Measurements from ENCODE around the gene CCNT2. TPM values are rescaled to one million over a fixed set of nuclear protein-coding genes. Genes with fewer than 3 reads are reported as not detected.

The CCNT2 gene
- total RNA-seq, 1 experiment from 2014 or later = 32.6 TPM

DNA sequence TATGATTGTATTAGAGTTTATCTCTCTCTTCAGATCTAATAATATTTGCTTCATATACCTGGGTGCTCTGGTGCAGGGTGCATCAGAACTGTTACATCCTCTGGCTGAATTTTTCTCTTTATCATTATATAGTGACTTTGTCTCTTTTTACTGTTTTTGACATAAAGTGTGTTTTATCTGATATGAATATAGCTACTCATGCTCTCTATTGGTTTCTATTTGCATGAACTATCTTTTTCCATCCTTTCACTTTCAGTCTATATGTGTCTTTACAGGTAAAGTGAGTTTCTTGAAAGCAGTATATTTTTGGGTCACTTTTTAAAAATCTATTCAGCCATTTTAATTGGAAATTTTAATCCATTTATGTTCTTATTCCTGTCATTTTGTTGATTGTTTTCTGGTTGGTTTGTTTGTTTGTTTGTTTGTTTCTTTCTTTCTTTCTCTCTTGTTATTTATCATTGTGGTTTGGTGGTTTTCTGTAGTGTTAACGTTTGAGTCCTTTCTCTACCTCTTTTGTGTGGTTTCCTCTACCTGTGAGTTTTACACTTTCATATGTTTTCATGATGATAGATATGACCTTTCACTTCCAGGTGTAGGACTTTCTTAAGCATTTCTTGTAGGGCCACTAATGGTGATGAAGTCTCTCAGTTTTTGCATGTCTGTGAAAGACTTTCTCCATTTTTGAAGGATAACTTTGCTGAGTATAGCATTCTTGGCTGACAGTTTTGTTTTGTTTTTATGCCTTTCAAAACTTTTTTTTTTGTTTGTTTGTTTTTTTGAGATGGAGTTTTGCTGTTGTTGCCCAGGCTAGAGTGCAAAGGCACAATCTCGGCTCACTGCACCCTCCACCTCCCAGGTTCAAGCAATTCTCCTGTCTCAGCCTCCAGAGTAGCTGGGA lies 54.9 kb downstream of the CCNT2 start:
- BruUV-seq (replicated peaks) = no TSS peak
- Histone ChIP-seq H3K9me2 (ENCODE audit: insufficient read depth) (no peaks in the 10 kb centered on the region), H3K4me1 (ENCODE audit: control insufficient read depth in 1 of 2, insufficient read depth in 2 of 2, low read length in 2 of 2) (no peaks in the 10 kb centered on the region), H3K9me3 (ENCODE audit: control insufficient read depth in 1 of 2, insufficient read depth in 1 of 2, low read depth in 1 of 2, low read length in 2 of 2) (no peaks in the 10 kb centered on the region), H3K27ac (ENCODE audit: low read depth, low read length) (no peak overlapping the region), H3K9ac (ENCODE audit: low read length) (no peak overlapping the region), H3K4me3 (replicated peaks in 1 of 2; ENCODE audit: low read depth in 1 of 2, low read length in 2 of 2) (no peak overlapping the region), H2AFZ (ENCODE audit: low read depth, low read length, poor library complexity, severe bottlenecking) (no peak overlapping the region), H3K27me3 (ENCODE audit: insufficient read depth, low read length) (no peaks in the 10 kb centered on the region), H3K4me2 (ENCODE audit: low read length) (no peak overlapping the region), H3K36me3 (ENCODE audit: control insufficient read depth in 1 of 2, insufficient read depth in 2 of 2, low read length in 2 of 2) (no peaks in the 10 kb centered on the region), H3K79me2 (ENCODE audit: insufficient read depth, low read length) (no peaks in the 10 kb centered on the region), H4K20me1 (ENCODE audit: insufficient read depth) (no peaks in the 10 kb centered on the region)
- POLR2A ChIA-PET = no interaction called here
- RAD21 ChIA-PET (ENCODE audit: low non-redundant PET in 1 of 2, low total read pairs in 2 of 2, uncharacterized antibody in 2 of 2, unreplicated experiment in 2 of 2) = no interaction called here
- no peak for ATAC-seq
- CTCF ChIA-PET = interaction anchor here (0.6 kb wide), 1 partner anchor 15 kb away, joined by 3 read pairs; no protein-coding TSS in a partner anchor
- intact Hi-C loops (cut with micrococcal nuclease) = no loop called here
- TF ChIP-seq RAD21 (IDR thresholded peaks at IDR 0.05; ENCODE audit: low read depth) = no peak
- no peak for DNase-seq (ENCODE audit: low read depth, low spot score)

DNA sequence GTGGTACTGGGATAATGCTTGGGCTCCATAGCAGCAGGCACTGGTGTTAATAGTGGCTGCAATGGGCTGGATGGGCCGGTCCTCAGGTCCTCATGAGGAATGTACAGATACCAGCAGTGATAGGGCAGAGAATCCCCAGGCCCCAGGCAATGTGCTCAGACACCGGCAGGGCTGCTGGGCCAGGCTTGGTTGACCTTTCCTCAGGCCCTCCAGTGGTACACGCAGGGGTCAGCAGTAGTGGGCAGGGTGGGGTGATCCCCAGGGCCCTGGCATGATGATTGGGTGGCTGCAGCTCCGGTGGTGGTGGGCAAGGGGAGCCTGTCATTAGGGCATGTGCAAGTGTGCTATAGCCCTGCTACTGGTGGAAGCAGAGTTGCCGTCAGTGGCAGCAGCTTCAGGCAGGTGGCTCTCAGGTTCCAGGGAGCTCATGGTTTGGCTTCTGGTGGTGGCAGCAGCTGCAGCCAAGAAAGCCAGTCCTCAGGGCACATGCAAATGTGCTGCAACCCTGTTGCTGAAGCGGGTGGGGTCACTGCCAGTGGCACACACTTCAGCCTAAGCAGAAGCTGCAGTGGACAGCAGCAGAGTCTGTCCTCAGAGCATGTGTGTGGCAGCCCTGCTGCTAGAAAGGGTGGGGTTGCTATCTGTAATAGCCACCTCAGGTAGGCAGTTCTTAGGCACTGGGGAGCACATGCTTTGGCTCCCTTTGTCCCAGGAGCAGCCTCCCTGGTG lies 56.8 kb downstream of the CCNT2 start:
- Histone ChIP-seq H3K27ac (ENCODE audit: low read depth, low read length) (no peak overlapping the region), H3K4me2 (ENCODE audit: low read length) (no peak overlapping the region), H3K79me2 (ENCODE audit: insufficient read depth, low read length) (no peaks in the 10 kb centered on the region), H3K4me3 (replicated peaks in 1 of 2; ENCODE audit: low read depth in 1 of 2, low read length in 2 of 2) (no peak overlapping the region), H4K20me1 (ENCODE audit: insufficient read depth) (no peaks in the 10 kb centered on the region), H3K9me2 (ENCODE audit: insufficient read depth) (no peaks in the 10 kb centered on the region), H3K9me3 (ENCODE audit: control insufficient read depth in 1 of 2, insufficient read depth in 1 of 2, low read depth in 1 of 2, low read length in 2 of 2) (no peaks in the 10 kb centered on the region), H3K9ac (ENCODE audit: low read length) (no peak overlapping the region), H2AFZ (ENCODE audit: low read depth, low read length, poor library complexity, severe bottlenecking) (no peak overlapping the region), H3K4me1 (ENCODE audit: control insufficient read depth in 1 of 2, insufficient read depth in 2 of 2, low read length in 2 of 2) (no peaks in the 10 kb centered on the region), H3K36me3 (ENCODE audit: control insufficient read depth in 1 of 2, insufficient read depth in 2 of 2, low read length in 2 of 2) (no peaks in the 10 kb centered on the region), H3K27me3 (ENCODE audit: insufficient read depth, low read length) (no peaks in the 10 kb centered on the region)
- CTCF ChIA-PET = interaction anchor here (1.1 kb wide), 1 partner anchor 14 kb away, joined by 3 read pairs; no protein-coding TSS in a partner anchor
- TF ChIP-seq, protein P1, sequence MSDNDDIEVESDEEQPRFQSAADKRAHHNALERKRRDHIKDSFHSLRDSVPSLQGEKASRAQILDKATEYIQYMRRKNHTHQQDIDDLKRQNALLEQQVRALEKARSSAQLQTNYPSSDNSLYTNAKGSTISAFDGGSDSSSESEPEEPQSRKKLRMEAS (IDR thresholded peaks at IDR 0.05) = no peak
- TF ChIP-seq CBX3 (IDR thresholded peaks at IDR 0.05; ENCODE audit: low read depth) = no peak
- TF ChIP-seq, protein P2, sequence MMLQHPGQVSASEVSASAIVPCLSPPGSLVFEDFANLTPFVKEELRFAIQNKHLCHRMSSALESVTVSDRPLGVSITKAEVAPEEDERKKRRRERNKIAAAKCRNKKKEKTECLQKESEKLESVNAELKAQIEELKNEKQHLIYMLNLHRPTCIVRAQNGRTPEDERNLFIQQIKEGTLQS (IDR thresholded peaks at IDR 0.05) = no peak
- TF ChIP-seq, protein P3, sequence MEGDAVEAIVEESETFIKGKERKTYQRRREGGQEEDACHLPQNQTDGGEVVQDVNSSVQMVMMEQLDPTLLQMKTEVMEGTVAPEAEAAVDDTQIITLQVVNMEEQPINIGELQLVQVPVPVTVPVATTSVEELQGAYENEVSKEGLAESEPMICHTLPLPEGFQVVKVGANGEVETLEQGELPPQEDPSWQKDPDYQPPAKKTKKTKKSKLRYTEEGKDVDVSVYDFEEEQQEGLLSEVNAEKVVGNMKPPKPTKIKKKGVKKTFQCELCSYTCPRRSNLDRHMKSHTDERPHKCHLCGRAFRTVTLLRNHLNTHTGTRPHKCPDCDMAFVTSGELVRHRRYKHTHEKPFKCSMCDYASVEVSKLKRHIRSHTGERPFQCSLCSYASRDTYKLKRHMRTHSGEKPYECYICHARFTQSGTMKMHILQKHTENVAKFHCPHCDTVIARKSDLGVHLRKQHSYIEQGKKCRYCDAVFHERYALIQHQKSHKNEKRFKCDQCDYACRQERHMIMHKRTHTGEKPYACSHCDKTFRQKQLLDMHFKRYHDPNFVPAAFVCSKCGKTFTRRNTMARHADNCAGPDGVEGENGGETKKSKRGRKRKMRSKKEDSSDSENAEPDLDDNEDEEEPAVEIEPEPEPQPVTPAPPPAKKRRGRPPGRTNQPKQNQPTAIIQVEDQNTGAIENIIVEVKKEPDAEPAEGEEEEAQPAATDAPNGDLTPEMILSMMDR (IDR thresholded peaks at IDR 0.05 in 2 of 3, conservative IDR thresholded peaks at IDR 0.05 in 1 of 3; ENCODE audit: borderline replicate concordance in 1 of 3, insufficient read depth in 1 of 3, low read depth in 2 of 3, low read length in 2 of 3) = no peak
- no peak for TF ChIP-seq EZH2 (IDR thresholded peaks at IDR 0.05)
- no peak for TF ChIP-seq ZFX (IDR thresholded peaks at IDR 0.05)
- TF ChIP-seq TCF7L2 (IDR thresholded peaks at IDR 0.05; ENCODE audit: borderline replicate concordance, extremely low read depth, insufficient read depth, insufficient read length) = no peak
- no peak for TF ChIP-seq ZNF274 (IDR thresholded peaks at IDR 0.05; ENCODE audit: low read depth, low read length)
- no peak for TF ChIP-seq SP1 (IDR thresholded peaks at IDR 0.05; ENCODE audit: low read depth)
- TF ChIP-seq POLR2A (IDR thresholded peaks at IDR 0.05; ENCODE audit: borderline replicate concordance, extremely low read depth, insufficient read depth, insufficient read length) = no peak
- TF ChIP-seq, protein P4, sequence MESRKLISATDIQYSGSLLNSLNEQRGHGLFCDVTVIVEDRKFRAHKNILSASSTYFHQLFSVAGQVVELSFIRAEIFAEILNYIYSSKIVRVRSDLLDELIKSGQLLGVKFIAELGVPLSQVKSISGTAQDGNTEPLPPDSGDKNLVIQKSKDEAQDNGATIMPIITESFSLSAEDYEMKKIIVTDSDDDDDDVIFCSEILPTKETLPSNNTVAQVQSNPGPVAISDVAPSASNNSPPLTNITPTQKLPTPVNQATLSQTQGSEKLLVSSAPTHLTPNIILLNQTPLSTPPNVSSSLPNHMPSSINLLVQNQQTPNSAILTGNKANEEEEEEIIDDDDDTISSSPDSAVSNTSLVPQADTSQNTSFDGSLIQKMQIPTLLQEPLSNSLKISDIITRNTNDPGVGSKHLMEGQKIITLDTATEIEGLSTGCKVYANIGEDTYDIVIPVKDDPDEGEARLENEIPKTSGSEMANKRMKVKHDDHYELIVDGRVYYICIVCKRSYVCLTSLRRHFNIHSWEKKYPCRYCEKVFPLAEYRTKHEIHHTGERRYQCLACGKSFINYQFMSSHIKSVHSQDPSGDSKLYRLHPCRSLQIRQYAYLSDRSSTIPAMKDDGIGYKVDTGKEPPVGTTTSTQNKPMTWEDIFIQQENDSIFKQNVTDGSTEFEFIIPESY (IDR thresholded peaks at IDR 0.05; ENCODE audit: extremely low read depth, insufficient replicate concordance, low read length) = no peak
- RAD21 ChIA-PET (ENCODE audit: low non-redundant PET in 1 of 2, low total read pairs in 2 of 2, uncharacterized antibody in 2 of 2, unreplicated experiment in 2 of 2) = no interaction called here
- BruUV-seq (replicated peaks) = no TSS peak
- DNase-seq (ENCODE audit: low read depth, low spot score) (no peak), ATAC-seq (no peak)
- POLR2A ChIA-PET = no interaction called here
- intact Hi-C loops (cut with micrococcal nuclease) = no loop called here
